ENCODE results near the gene RUNX3. TPM values are rescaled to one million over a fixed set of nuclear protein-coding genes. Genes with fewer than 3 reads are reported as not detected.

Gene RUNX3
- total RNA-seq, 1 experiment from 2014 or later, result 0.33 TPM

DNA sequence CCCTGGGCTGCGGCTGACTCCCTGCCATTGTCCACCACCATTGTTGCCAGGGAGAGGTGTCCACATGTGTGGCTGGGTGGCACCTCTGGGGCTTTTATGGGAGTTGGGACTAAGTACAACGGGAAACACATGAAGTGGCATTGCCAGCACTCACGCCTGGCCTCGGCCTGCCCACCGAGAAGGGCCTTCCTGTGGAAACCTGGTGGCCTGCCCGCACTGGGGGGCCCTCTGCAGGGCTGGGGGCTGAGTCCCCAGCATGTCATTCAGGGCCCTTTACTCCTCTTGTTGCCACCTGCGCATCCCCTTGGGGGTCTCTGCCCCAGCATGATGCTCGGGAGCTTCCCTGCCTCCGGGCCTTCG lies 35.5 kb upstream of the RUNX3 start:
- H3K36me3 Mint-ChIP-seq (ENCODE audit: insufficient read depth in 1 of 3, low read depth in 3 of 3), result no peaks in the 10 kb centered on the region
- Histone ChIP-seq H3K23me2 (ENCODE audit: insufficient read length, low read depth, low read length, poor library complexity, severe bottlenecking) (no peaks in the 10 kb centered on the region), H2BK120ac (ENCODE audit: low read depth, low read length, poor library complexity, severe bottlenecking) (no peak overlapping the region), H3K9me3 (ENCODE audit: control insufficient read depth, low read depth, low read length) (no peaks in the 10 kb centered on the region), H3K18ac (ENCODE audit: insufficient read length, low read depth, low read length) (peak overlapping the region; percentile 27), H3K9ac (ENCODE audit: extremely low read depth, insufficient read length, low read length) (no peak overlapping the region), H3K4me1 (ENCODE audit: insufficient read depth, low read length) (no peaks in the 10 kb centered on the region), H3K79me1 (ENCODE audit: insufficient read depth, low read depth, low read length, poor library complexity, severe bottlenecking) (no peaks in the 10 kb centered on the region), H2BK12ac (ENCODE audit: insufficient read length, low read depth, low read length) (no peak overlapping the region), H3T11ph (ENCODE audit: low read length) (no peak overlapping the region), H4K91ac (ENCODE audit: insufficient read length, low read depth, low read length) (no peak overlapping the region), H4K20me1 (ENCODE audit: control insufficient read depth, insufficient read depth, insufficient read length) (no peaks in the 10 kb centered on the region), H2BK15ac (ENCODE audit: low read depth, low read length) (no peak overlapping the region), H3K23ac (ENCODE audit: insufficient read length, low read depth, low read length) (no peak overlapping the region), H4K8ac (replicated peaks; ENCODE audit: insufficient read length, low read depth, low read length) (no peak overlapping the region), H2BK20ac (ENCODE audit: low read depth, low read length, poor library complexity, severe bottlenecking) (no peak overlapping the region), H3K56ac (ENCODE audit: insufficient read length, low read depth, low read length) (no peak overlapping the region), H2AK5ac (ENCODE audit: insufficient read length, low read length) (no peak overlapping the region), H4K5ac (ENCODE audit: insufficient read length, low read depth, low read length) (no peak overlapping the region), H3K14ac (ENCODE audit: insufficient read depth, low read length) (no peak overlapping the region), H3K27ac (ENCODE audit: insufficient read length, low read depth, low read length) (no peak overlapping the region), H3K27me3 (ENCODE audit: insufficient read depth, low read length) (no peaks in the 10 kb centered on the region), H2AFZ (ENCODE audit: low read length) (no peak overlapping the region), H3K4me2 (ENCODE audit: insufficient read depth, insufficient read length, low read length) (no peak overlapping the region), H2BK5ac (ENCODE audit: insufficient read length, low read length) (no peak overlapping the region), H3K79me2 (ENCODE audit: insufficient read depth, low read length) (no peaks in the 10 kb centered on the region), H3K4ac (ENCODE audit: low read depth, low read length) (no peak overlapping the region)
- no CpG with 5 or more reads among the region's 10 CpGs for WGBS (ENCODE audit: extremely low coverage, insufficient read length, low lambda C conversion rate)
- DNase-seq, result no peak
- H3K27ac Mint-ChIP-seq, result no peak overlapping the region
- H3K9me3 Mint-ChIP-seq, result no peaks in the 10 kb centered on the region
- H3K4me3 Mint-ChIP-seq, result no peak overlapping the region
- TF ChIP-seq, protein P1, sequence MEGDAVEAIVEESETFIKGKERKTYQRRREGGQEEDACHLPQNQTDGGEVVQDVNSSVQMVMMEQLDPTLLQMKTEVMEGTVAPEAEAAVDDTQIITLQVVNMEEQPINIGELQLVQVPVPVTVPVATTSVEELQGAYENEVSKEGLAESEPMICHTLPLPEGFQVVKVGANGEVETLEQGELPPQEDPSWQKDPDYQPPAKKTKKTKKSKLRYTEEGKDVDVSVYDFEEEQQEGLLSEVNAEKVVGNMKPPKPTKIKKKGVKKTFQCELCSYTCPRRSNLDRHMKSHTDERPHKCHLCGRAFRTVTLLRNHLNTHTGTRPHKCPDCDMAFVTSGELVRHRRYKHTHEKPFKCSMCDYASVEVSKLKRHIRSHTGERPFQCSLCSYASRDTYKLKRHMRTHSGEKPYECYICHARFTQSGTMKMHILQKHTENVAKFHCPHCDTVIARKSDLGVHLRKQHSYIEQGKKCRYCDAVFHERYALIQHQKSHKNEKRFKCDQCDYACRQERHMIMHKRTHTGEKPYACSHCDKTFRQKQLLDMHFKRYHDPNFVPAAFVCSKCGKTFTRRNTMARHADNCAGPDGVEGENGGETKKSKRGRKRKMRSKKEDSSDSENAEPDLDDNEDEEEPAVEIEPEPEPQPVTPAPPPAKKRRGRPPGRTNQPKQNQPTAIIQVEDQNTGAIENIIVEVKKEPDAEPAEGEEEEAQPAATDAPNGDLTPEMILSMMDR (conservative IDR thresholded peaks at IDR 0.05), result no peak
- H3K27me3 Mint-ChIP-seq (ENCODE audit: low read depth), result peaks cover 8% of the 10 kb centered on the region
- peaks cover 6 to 14% of the 10 kb centered on the region in 2 experiments for H3K4me1 Mint-ChIP-seq

All from H9 (cell line).